ENCODE data around the gene IMPG2. TPM values are rescaled to one million over a fixed set of nuclear protein-coding genes. Genes with fewer than 3 reads are reported as not detected.

IMPG2 gene
- total RNA-seq, 1 donor from 2014 or later: 0.74 TPM

- Mint-ChIP-seq H3K4me3 (ENCODE audit: unreplicated experiment) (no peak overlapping the region), H3K27ac (ENCODE audit: unreplicated experiment) (no peak overlapping the region), H3K4me1 (ENCODE audit: unreplicated experiment) (no peaks in the 10 kb centered on the region), H3K27me3 (ENCODE audit: unreplicated experiment) (no peaks in the 10 kb centered on the region), H3K9me3 (ENCODE audit: unreplicated experiment) (no peaks in the 10 kb centered on the region), H3K36me3 (ENCODE audit: low read depth, unreplicated experiment) (no peaks in the 10 kb centered on the region)
- DNase-seq (ENCODE audit: low spot score): no peak
- TF ChIP-seq CTCF (IDR thresholded peaks at IDR 0.05; ENCODE audit: unreplicated experiment): no peak
Measured at GRCh38 chr3:101179637-101180036, 140.7 kb downstream of the IMPG2 start.

DNA sequence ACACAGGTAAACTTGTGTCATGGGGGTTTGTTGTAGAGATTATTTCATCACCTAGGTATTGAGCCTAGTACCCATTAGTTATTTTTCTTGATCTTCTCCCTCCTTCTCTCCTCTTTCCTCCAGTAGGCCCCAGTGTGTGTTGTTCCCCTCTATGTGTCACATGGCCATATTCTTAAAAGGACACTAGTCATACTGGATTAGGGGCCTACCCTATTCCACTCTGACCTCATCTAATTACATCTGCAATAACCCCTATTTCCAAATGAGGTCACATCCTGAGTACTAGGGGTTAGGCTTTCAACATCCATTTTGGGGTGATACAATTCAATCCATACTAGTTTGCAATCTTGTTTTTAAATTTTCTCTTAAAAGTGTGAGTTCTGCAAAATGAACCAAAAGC lies 142.8 kb downstream of the IMPG2 start:
- H3K27me3 Mint-ChIP-seq (ENCODE audit: unreplicated experiment): no peaks in the 10 kb centered on the region
- DNase-seq (ENCODE audit: low spot score): no peak
- no peak overlapping the region for H3K27ac Mint-ChIP-seq (ENCODE audit: unreplicated experiment)
- peaks cover 5% of the 10 kb centered on the region for H3K4me1 Mint-ChIP-seq (ENCODE audit: unreplicated experiment)
- TF ChIP-seq CTCF (IDR thresholded peaks at IDR 0.05; ENCODE audit: unreplicated experiment): no peak
- no peaks in the 10 kb centered on the region for H3K36me3 Mint-ChIP-seq (ENCODE audit: low read depth, unreplicated experiment)
- H3K4me3 Mint-ChIP-seq (ENCODE audit: unreplicated experiment): no peak overlapping the region
- H3K9me3 Mint-ChIP-seq (ENCODE audit: unreplicated experiment): no peaks in the 10 kb centered on the region

Other genes starting within 250 kb of the IMPG2 start
- gene SENP7, start 192.6 kb upstream of the IMPG2 start, total RNA-seq (ENCODE audit: unreplicated experiment): 36.6 TPM
- 26.3 TPM for gene TRMT10C, start 241.3 kb upstream of the IMPG2 start, total RNA-seq (ENCODE audit: unreplicated experiment)

All from endothelial cell (in vitro differentiated cells).